ENCODE results near the gene S1PR4.
"Not testable (repeated sequence)": the region's sequence is repeated elsewhere in the genome, so short reads cannot be mapped to it uniquely, and the experiment has no call there.

S1PR4 gene

GRCh38 chr19:3190921-3191805 lies 12.6 kb downstream of the S1PR4 start:
- in situ Hi-C loops (cut with MboI; ENCODE audit: low pct_unique_long_range_greater_than_20kb, low sequenced_read_pairs), result no loop called here
- no peak for DNase-seq

GRCh38 chr19:3191806-3192104 lies 13.2 kb downstream of the S1PR4 start:
- DNase-seq; in situ Hi-C loops (cut with MboI; ENCODE audit: low pct_unique_long_range_greater_than_20kb, low sequenced_read_pairs): not testable (repeated sequence)

- in situ Hi-C loops (cut with MboI; ENCODE audit: low pct_unique_long_range_greater_than_20kb, low sequenced_read_pairs), result no loop called here
- no peak for DNase-seq
Observed at GRCh38 chr19:3192228-3192635, 13.7 kb downstream of the S1PR4 start.

GRCh38 chr19:3192684-3193083 lies 14.1 kb downstream of the S1PR4 start:
- DNase-seq, result no peak

GRCh38 chr19:3193256-3194105 lies 14.9 kb downstream of the S1PR4 start:
- DNase-seq, result peak; percentile 95
- in situ Hi-C loops (cut with MboI; ENCODE audit: low pct_unique_long_range_greater_than_20kb, low sequenced_read_pairs), result no loop called here

More at GRCh38 chr19:3192684-3193083, 14.1 kb downstream of the S1PR4 start:
- in situ Hi-C loops (cut with MboI; ENCODE audit: low pct_unique_long_range_greater_than_20kb, low sequenced_read_pairs), result no loop called here

- no peak for DNase-seq
- in situ Hi-C loops (cut with MboI; ENCODE audit: low pct_unique_long_range_greater_than_20kb, low sequenced_read_pairs), result no loop called here
Observed at GRCh38 chr19:3194106-3195087, 15.8 kb downstream of the S1PR4 start.

- DNase-seq, result no peak
- in situ Hi-C loops (cut with MboI; ENCODE audit: low pct_unique_long_range_greater_than_20kb, low sequenced_read_pairs), result no loop called here
Observed at GRCh38 chr19:3196064-3196932, 17.7 kb downstream of the S1PR4 start.

- no peak for DNase-seq
- in situ Hi-C loops (cut with MboI; ENCODE audit: low pct_unique_long_range_greater_than_20kb, low sequenced_read_pairs), result no loop called here
Observed at GRCh38 chr19:3196933-3197205, 18.3 kb downstream of the S1PR4 start.

GRCh38 chr19:3198901-3199700 lies 20.5 kb downstream of the S1PR4 start:
- DNase-seq, result no peak
- in situ Hi-C loops (cut with MboI; ENCODE audit: low pct_unique_long_range_greater_than_20kb, low sequenced_read_pairs), result no loop called here

GRCh38 chr19:3201072-3201700 lies 22.6 kb downstream of the S1PR4 start:
- no peak for DNase-seq
- in situ Hi-C loops (cut with MboI; ENCODE audit: low pct_unique_long_range_greater_than_20kb, low sequenced_read_pairs), result no loop called here

GRCh38 chr19:3201911-3202310 lies 23.3 kb downstream of the S1PR4 start:
- in situ Hi-C loops (cut with MboI; ENCODE audit: low pct_unique_long_range_greater_than_20kb, low sequenced_read_pairs), result no loop called here
- no peak for DNase-seq

- no peak for DNase-seq
- in situ Hi-C loops (cut with MboI; ENCODE audit: low pct_unique_long_range_greater_than_20kb, low sequenced_read_pairs), result no loop called here
Observed at GRCh38 chr19:3202346-3202745, 23.8 kb downstream of the S1PR4 start.

- DNase-seq; in situ Hi-C loops (cut with MboI; ENCODE audit: low pct_unique_long_range_greater_than_20kb, low sequenced_read_pairs): not testable (repeated sequence)
Observed at GRCh38 chr19:3202895-3203294, 24.3 kb downstream of the S1PR4 start.

- no peak for DNase-seq
- in situ Hi-C loops (cut with MboI; ENCODE audit: low pct_unique_long_range_greater_than_20kb, low sequenced_read_pairs), result no loop called here
Observed at GRCh38 chr19:3203805-3204645, 25.5 kb downstream of the S1PR4 start.

GRCh38 chr19:3204646-3205275 lies 26.2 kb downstream of the S1PR4 start:
- in situ Hi-C loops (cut with MboI; ENCODE audit: low pct_unique_long_range_greater_than_20kb, low sequenced_read_pairs), result no loop called here
- no peak for DNase-seq
